Activated CD8-positive, alpha-beta T cell treated with anti-CD3 and anti-CD28 coated beads, Interleukin-2, amount 10 ng/mL, durations not matched to agents 7 days and 5 days (primary cell): ENCODE measurements around the gene ACSM5. TPM values are rescaled to one million over a fixed set of nuclear protein-coding genes. Genes with fewer than 3 reads are reported as not detected.
"Not testable (repeated sequence)": the region's sequence is repeated elsewhere in the genome, so short reads cannot be mapped to it uniquely, and the experiment has no call there.

ENCODE experiments used
- ATAC-seq: fragments of 150-1000 bp; cut with Tn5 transposase; one replicate; pipeline ENCODE4 v1.10.0; 2021; ENCODE audit warnings: moderate library complexity
- CTCF ChIA-PET: fragments of 350-600 bp; sonication (Branson Sonifier 250); formaldehyde crosslinking; loops from one replicate; lab custom pipeline; 2021; ENCODE audit warnings: antibody characterized with exemption; lab: Charles Lee
- POLR2A ChIA-PET: fragments of 350-600 bp; sonication (Branson Sonifier 250); formaldehyde crosslinking; loops from one replicate; lab custom pipeline; 2021; ENCODE audit warnings: antibody characterized with exemption; lab: Charles Lee
- DNase-seq: peaks from one replicate; pipeline ENCODE4 v3.0.0-alpha.2; 2020
- H3K27ac Mint-ChIP-seq: one replicate; pipeline ENCODE4 v1.8.0; 2021; ENCODE audit warnings: mild to moderate bottlenecking, mixed read lengths
- H3K27me3 Mint-ChIP-seq: one replicate; pipeline ENCODE4 v1.8.0; 2021; ENCODE audit warnings: low read depth, mixed read lengths
- H3K36me3 Mint-ChIP-seq: one replicate; pipeline ENCODE4 v1.8.0; 2021; ENCODE audit warnings: low read depth, mixed read lengths
- H3K4me1 Mint-ChIP-seq: one replicate; pipeline ENCODE4 v1.8.0; 2021; ENCODE audit warnings: low read depth, mixed read lengths
- H3K4me3 Mint-ChIP-seq: one replicate; pipeline ENCODE4 v1.8.0; 2021; ENCODE audit warnings: mild to moderate bottlenecking, mixed read lengths
- H3K9me3 Mint-ChIP-seq: one replicate; pipeline ENCODE4 v1.8.0; 2022; ENCODE audit warnings: mixed read lengths; ENCODE audit not compliant: insufficient read depth
- total RNA-seq, 2 experiments: library from RNA; stranded (reverse); gene quantifications; one replicate each; pipeline ENCODE4 v1.2.3, GENCODE V29; 2021

Gene ACSM5
- total RNA-seq, 2 experiments from 2014 or later, result not detected

GRCh38 chr16:20401475-20402016 lies 7.8 kb upstream of the ACSM5 start:
- DNase-seq, result no peak
- H3K27ac Mint-ChIP-seq, result no peak overlapping the region

GRCh38 chr16:20402651-20403050 lies 6.7 kb upstream of the ACSM5 start:
- no peaks in the 10 kb centered on the region for H3K27me3 Mint-ChIP-seq
- no peaks in the 10 kb centered on the region for H3K9me3 Mint-ChIP-seq
- no peaks in the 10 kb centered on the region for H3K4me1 Mint-ChIP-seq
- H3K27ac Mint-ChIP-seq, result no peak overlapping the region
- ChIA-PET POLR2A (no interaction called here), CTCF (no interaction called here)
- H3K4me3 Mint-ChIP-seq, result no peak overlapping the region
- DNase-seq, result no peak
- no peak for ATAC-seq
- H3K36me3 Mint-ChIP-seq, result no peaks in the 10 kb centered on the region

More at GRCh38 chr16:20401475-20402016, 7.8 kb upstream of the ACSM5 start:
- no peaks in the 10 kb centered on the region for H3K36me3 Mint-ChIP-seq
- H3K27me3 Mint-ChIP-seq, result no peaks in the 10 kb centered on the region
- POLR2A ChIA-PET, result no interaction called here
- H3K4me3 Mint-ChIP-seq, result no peak overlapping the region
- CTCF ChIA-PET, result no interaction called here
- no peak for ATAC-seq
- H3K4me1 Mint-ChIP-seq, result no peaks in the 10 kb centered on the region
- H3K9me3 Mint-ChIP-seq, result no peaks in the 10 kb centered on the region

- no peaks in the 10 kb centered on the region for H3K36me3 Mint-ChIP-seq
- ChIA-PET POLR2A (no interaction called here), CTCF (no interaction called here)
- ATAC-seq, result no peak
- no peak for DNase-seq
- H3K4me3 Mint-ChIP-seq, result no peak within 1 kb of the TSS
- no peaks in the 10 kb centered on the region for H3K4me1 Mint-ChIP-seq
- no peaks in the 10 kb centered on the region for H3K27me3 Mint-ChIP-seq
- H3K9me3 Mint-ChIP-seq, result no peaks in the 10 kb centered on the region
- no peak within 1 kb of the TSS for H3K27ac Mint-ChIP-seq
Measured at GRCh38 chr16:20404637-20405036, 4.7 kb upstream of the ACSM5 start, which contains the start of gene PDILT. TSS of gene PDILT (minus strand) at chr16:20404737. CDS start at chr16:20399300, 5,437 bp downstream.

GRCh38 chr16:20410121-20410723 lies 888 bp downstream of the ACSM5 start:
- Mint-ChIP-seq H3K27ac (no peak overlapping the region), H3K27me3 (peaks cover 3% of the 10 kb centered on the region), H3K9me3 (no peaks in the 10 kb centered on the region), H3K36me3 (no peaks in the 10 kb centered on the region), H3K4me1 (no peaks in the 10 kb centered on the region), H3K4me3 (no peak overlapping the region)
- no peak for DNase-seq
- no peak for ATAC-seq
- CTCF ChIA-PET, result no interaction called here
- POLR2A ChIA-PET, result no interaction called here

- no peak overlapping the region for H3K27ac Mint-ChIP-seq
- peaks cover 3% of the 10 kb centered on the region for H3K27me3 Mint-ChIP-seq
- H3K4me1 Mint-ChIP-seq, result no peaks in the 10 kb centered on the region
- H3K9me3 Mint-ChIP-seq, result no peaks in the 10 kb centered on the region
- no peaks in the 10 kb centered on the region for H3K36me3 Mint-ChIP-seq
- no peak for DNase-seq
- no peak overlapping the region for H3K4me3 Mint-ChIP-seq
- ChIA-PET CTCF (no interaction called here), POLR2A (no interaction called here)
- ATAC-seq, result no peak
Measured at GRCh38 chr16:20411055-20411454, 1.7 kb downstream of the ACSM5 start.

GRCh38 chr16:20415541-20415940 lies 6.2 kb downstream of the ACSM5 start:
- H3K4me3 Mint-ChIP-seq, result no peak overlapping the region
- no peaks in the 10 kb centered on the region for H3K4me1 Mint-ChIP-seq
- H3K9me3 Mint-ChIP-seq, result no peaks in the 10 kb centered on the region
- peaks cover 3% of the 10 kb centered on the region for H3K27me3 Mint-ChIP-seq
- no peaks in the 10 kb centered on the region for H3K36me3 Mint-ChIP-seq
- ATAC-seq (no peak), DNase-seq (no peak)
- POLR2A ChIA-PET, result no interaction called here
- no peak overlapping the region for H3K27ac Mint-ChIP-seq
- CTCF ChIA-PET, result no interaction called here

- H3K9me3 Mint-ChIP-seq, DNase-seq, H3K27ac Mint-ChIP-seq, ATAC-seq, H3K36me3 Mint-ChIP-seq, H3K4me3 Mint-ChIP-seq, H3K4me1 Mint-ChIP-seq, H3K27me3 Mint-ChIP-seq, POLR2A ChIA-PET, CTCF ChIA-PET: not testable (repeated sequence)
Measured at GRCh38 chr16:20419093-20419492, 9.8 kb downstream of the ACSM5 start.

GRCh38 chr16:20421748-20422147 lies 12.4 kb downstream of the ACSM5 start:
- H3K4me3 Mint-ChIP-seq, H3K27ac Mint-ChIP-seq, ATAC-seq, H3K4me1 Mint-ChIP-seq, POLR2A ChIA-PET, H3K9me3 Mint-ChIP-seq, H3K36me3 Mint-ChIP-seq, DNase-seq, H3K27me3 Mint-ChIP-seq, CTCF ChIA-PET: not testable (repeated sequence)

- POLR2A ChIA-PET, H3K27ac Mint-ChIP-seq, H3K4me3 Mint-ChIP-seq, CTCF ChIA-PET, H3K27me3 Mint-ChIP-seq, DNase-seq, H3K9me3 Mint-ChIP-seq, ATAC-seq, H3K4me1 Mint-ChIP-seq, H3K36me3 Mint-ChIP-seq: not testable (repeated sequence)
Measured at GRCh38 chr16:20423772-20424128, 14.4 kb downstream of the ACSM5 start.

- no peak for DNase-seq
- Mint-ChIP-seq H3K27ac (no peak overlapping the region), H3K9me3 (no peaks in the 10 kb centered on the region), H3K36me3 (no peaks in the 10 kb centered on the region), H3K27me3 (no peaks in the 10 kb centered on the region), H3K4me1 (no peaks in the 10 kb centered on the region), H3K4me3 (no peak overlapping the region)
- ChIA-PET POLR2A (no interaction called here), CTCF (no interaction called here)
- no peak for ATAC-seq
Measured at GRCh38 chr16:20424129-20424866, 15.0 kb downstream of the ACSM5 start.

GRCh38 chr16:20427401-20427797 lies 18.1 kb downstream of the ACSM5 start:
- POLR2A ChIA-PET, H3K27me3 Mint-ChIP-seq, H3K27ac Mint-ChIP-seq, CTCF ChIA-PET, H3K36me3 Mint-ChIP-seq, H3K9me3 Mint-ChIP-seq, ATAC-seq, H3K4me1 Mint-ChIP-seq, H3K4me3 Mint-ChIP-seq, DNase-seq: not testable (repeated sequence)

GRCh38 chr16:20429499-20429898 lies 20.2 kb downstream of the ACSM5 start:
- H3K27me3 Mint-ChIP-seq, CTCF ChIA-PET, ATAC-seq, POLR2A ChIA-PET, DNase-seq, H3K27ac Mint-ChIP-seq, H3K36me3 Mint-ChIP-seq, H3K4me1 Mint-ChIP-seq, H3K9me3 Mint-ChIP-seq, H3K4me3 Mint-ChIP-seq: not testable (repeated sequence)
